ENCODE results near the gene KCNAB3.

DNA sequence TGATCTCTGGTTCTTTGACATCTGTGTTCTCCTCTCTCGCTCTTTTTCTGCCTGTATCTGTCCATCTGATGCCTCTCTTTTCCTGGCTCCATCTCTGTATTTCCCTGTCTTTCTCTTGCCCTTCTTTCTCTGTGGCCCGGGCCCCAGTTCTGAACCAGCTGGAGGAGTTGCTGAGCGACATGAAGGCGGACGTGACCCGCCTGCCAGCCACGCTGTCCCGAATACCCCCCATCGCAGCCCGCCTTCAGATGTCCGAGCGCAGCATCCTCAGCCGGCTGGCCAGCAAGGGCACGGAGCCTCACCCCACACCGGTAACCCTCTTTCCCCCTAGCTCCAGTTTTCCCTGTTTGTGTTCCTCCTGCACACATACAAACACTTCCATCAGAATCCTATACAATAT lies 19.4 kb downstream of the KCNAB3 start:
- TF ChIP-seq, protein P1, sequence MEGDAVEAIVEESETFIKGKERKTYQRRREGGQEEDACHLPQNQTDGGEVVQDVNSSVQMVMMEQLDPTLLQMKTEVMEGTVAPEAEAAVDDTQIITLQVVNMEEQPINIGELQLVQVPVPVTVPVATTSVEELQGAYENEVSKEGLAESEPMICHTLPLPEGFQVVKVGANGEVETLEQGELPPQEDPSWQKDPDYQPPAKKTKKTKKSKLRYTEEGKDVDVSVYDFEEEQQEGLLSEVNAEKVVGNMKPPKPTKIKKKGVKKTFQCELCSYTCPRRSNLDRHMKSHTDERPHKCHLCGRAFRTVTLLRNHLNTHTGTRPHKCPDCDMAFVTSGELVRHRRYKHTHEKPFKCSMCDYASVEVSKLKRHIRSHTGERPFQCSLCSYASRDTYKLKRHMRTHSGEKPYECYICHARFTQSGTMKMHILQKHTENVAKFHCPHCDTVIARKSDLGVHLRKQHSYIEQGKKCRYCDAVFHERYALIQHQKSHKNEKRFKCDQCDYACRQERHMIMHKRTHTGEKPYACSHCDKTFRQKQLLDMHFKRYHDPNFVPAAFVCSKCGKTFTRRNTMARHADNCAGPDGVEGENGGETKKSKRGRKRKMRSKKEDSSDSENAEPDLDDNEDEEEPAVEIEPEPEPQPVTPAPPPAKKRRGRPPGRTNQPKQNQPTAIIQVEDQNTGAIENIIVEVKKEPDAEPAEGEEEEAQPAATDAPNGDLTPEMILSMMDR (IDR thresholded peaks at IDR 0.05): no peak
- TF ChIP-seq POLR2A (IDR thresholded peaks at IDR 0.05): no peak
